PFSK-1 (cell line): ENCODE results near the gene ARHGAP44.

Experiments used
- FOXP2 ChIP-seq: optimal IDR thresholded peaks from 2 replicates; pipeline ENCODE3; 2011; ENCODE audit warnings: borderline replicate concordance, control low read depth, inconsistent platforms; ENCODE audit not compliant: insufficient read depth; ENCODE audit errors: extremely low read length, extremely low read depth
- POLR2AphosphoS5 ChIP-seq: IDR thresholded peaks from 2 replicates; pipeline ENCODE4 v1.6.1; 2012; ENCODE audit warnings: low read depth, mild to moderate bottlenecking, control low read depth, low read length, moderate library complexity
- SIN3A ChIP-seq: IDR thresholded peaks from 2 replicates; pipeline ENCODE4 v1.6.1; 2012; ENCODE audit warnings: mild to moderate bottlenecking, low read length, moderate library complexity, borderline replicate concordance; ENCODE audit not compliant: insufficient read depth
- TAF1 ChIP-seq: IDR thresholded peaks from 2 replicates; pipeline ENCODE4 v1.6.1; 2012; ENCODE audit warnings: low read length, control low read depth, borderline replicate concordance; ENCODE audit not compliant: insufficient read depth
- TF ChIP-seq, protein P1 (sequence below), 2 experiments: IDR thresholded peaks; 2 replicates each; pipeline versions ENCODE4 v1.6.1 to v1.8.0; 2011 to 2012; ENCODE audit warnings: low read depth in 2 of 2, low read length in 2 of 2, control low read depth in 1 of 2, inconsistent platforms in 1 of 2, mild to moderate bottlenecking in 1 of 2, moderate library complexity in 1 of 2; ENCODE audit not compliant: insufficient read depth in 1 of 2

ARHGAP44 gene

DNA sequence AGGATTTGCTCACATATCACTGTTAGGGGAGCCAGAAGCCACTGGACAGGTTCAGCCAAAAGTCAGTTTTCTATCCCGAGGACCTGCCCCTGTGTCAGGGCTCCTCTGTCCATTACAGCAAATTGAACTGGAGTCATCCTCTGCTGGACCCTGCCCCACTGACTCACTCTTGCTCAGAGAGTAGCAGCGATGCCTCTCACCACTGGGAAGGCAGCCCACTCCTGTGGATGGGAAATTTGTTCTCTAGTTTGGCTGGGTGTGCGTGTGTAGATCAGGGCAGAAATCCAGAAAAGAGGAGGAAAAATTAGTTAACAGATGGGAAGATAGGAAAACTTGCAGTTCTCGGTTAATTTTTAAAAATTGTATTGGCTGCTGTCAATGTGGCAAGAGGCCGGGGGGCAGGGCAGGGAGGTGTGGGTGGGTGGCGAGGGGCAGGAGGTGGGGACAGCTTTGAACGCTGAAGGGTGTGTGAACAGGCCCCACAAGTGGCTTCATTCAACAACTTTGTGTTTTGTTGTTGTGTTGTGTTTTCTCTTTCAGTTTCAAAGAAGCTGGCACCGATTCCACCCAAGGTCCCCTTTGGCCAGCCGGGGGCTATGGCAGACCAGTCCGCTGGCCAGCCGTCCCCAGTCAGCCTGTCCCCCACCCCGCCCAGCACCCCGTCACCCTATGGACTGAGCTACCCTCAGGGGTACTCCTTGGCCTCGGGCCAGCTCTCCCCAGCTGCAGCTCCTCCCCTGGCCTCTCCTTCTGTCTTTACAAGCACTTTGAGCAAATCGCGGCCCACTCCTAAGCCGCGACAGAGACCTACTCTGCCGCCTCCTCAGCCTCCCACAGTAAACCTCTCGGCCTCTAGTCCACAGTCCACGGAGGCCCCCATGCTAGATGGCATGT lies 194.9 kb downstream of the ARHGAP44 start:
- TF ChIP-seq TAF1 (no peak), FOXP2 (no peak), SIN3A (no peak), POLR2AphosphoS5 (no peak)
- TF ChIP-seq, protein P1, sequence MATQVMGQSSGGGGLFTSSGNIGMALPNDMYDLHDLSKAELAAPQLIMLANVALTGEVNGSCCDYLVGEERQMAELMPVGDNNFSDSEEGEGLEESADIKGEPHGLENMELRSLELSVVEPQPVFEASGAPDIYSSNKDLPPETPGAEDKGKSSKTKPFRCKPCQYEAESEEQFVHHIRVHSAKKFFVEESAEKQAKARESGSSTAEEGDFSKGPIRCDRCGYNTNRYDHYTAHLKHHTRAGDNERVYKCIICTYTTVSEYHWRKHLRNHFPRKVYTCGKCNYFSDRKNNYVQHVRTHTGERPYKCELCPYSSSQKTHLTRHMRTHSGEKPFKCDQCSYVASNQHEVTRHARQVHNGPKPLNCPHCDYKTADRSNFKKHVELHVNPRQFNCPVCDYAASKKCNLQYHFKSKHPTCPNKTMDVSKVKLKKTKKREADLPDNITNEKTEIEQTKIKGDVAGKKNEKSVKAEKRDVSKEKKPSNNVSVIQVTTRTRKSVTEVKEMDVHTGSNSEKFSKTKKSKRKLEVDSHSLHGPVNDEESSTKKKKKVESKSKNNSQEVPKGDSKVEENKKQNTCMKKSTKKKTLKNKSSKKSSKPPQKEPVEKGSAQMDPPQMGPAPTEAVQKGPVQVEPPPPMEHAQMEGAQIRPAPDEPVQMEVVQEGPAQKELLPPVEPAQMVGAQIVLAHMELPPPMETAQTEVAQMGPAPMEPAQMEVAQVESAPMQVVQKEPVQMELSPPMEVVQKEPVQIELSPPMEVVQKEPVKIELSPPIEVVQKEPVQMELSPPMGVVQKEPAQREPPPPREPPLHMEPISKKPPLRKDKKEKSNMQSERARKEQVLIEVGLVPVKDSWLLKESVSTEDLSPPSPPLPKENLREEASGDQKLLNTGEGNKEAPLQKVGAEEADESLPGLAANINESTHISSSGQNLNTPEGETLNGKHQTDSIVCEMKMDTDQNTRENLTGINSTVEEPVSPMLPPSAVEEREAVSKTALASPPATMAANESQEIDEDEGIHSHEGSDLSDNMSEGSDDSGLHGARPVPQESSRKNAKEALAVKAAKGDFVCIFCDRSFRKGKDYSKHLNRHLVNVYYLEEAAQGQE (IDR thresholded peaks at IDR 0.05; ENCODE audit: insufficient read depth in 1 of 2, low read depth in 2 of 2, low read length in 2 of 2) = no peak

DNA sequence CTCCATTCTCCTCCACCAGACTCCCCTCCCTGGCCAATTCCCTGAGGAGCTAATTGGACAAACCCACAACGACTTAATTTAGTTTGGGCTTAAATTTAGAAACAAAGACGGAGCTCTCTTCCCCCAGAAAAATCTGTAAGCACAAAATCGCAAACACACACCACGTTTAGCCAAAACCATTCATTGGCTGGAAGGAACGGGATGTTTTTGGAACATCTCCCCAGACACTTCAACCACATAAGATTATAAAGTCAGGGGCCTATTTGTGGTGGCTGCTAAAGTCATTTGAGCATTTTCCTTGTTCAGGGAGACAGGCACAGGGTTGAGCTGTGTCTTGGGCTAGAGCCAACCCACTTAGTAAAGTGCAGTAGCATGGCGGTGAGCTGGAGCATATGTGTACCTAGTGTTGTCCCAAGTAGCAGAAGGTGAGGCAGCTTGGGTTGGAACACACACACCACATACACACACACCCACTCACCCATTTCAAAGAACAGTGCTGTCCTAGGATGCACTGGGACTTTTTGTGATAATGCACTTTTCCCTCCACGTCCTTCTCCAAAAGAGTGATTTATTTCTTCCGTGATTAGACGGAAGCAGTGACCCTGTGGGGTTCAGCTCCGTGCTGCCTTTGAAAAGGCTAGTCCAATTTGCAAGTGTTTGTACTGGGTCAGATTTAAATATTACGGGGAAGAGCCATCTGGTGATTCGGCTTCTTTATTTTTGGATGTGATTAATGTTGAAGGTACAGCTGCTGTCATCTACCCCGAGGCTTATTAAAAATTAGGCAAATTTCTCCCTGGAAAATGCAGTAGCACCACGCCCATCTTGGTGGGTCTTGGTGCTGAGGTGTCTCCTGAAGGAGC lies 196.4 kb downstream of the ARHGAP44 start:
- TF ChIP-seq, protein P1 (IDR thresholded peaks at IDR 0.05; ENCODE audit: insufficient read depth in 1 of 2, low read depth in 2 of 2, low read length in 2 of 2) = no peak
- no peak for TF ChIP-seq SIN3A
- no peak for TF ChIP-seq TAF1
- TF ChIP-seq FOXP2 = no peak

DNA sequence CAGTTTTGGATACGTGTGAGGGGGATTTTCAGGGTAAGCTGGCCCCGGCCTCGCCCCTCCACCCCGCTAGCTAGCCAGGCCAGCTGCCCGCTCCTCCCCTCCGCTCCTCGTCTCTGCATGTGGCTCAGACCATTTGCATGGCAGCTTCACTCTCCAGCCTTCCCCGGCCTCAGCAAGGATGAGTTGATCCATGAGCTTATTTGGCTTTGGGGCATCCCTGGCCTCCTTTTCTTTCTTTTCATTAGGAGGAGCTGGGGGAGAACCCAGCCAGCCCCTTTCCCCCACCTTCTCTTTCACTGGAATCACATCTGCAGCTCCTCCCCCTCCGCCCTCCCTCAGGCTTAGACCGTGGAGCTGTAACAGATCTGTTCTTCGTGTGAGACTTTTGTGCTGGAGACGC lies 197.8 kb downstream of the ARHGAP44 start:
- TF ChIP-seq, protein P1 (IDR thresholded peaks at IDR 0.05; ENCODE audit: insufficient read depth in 1 of 2, low read depth in 2 of 2, low read length in 2 of 2) = no peak
- TF ChIP-seq SIN3A = no peak
- TF ChIP-seq FOXP2 = no peak
- TF ChIP-seq TAF1 = no peak
- no peak for TF ChIP-seq POLR2AphosphoS5

DNA sequence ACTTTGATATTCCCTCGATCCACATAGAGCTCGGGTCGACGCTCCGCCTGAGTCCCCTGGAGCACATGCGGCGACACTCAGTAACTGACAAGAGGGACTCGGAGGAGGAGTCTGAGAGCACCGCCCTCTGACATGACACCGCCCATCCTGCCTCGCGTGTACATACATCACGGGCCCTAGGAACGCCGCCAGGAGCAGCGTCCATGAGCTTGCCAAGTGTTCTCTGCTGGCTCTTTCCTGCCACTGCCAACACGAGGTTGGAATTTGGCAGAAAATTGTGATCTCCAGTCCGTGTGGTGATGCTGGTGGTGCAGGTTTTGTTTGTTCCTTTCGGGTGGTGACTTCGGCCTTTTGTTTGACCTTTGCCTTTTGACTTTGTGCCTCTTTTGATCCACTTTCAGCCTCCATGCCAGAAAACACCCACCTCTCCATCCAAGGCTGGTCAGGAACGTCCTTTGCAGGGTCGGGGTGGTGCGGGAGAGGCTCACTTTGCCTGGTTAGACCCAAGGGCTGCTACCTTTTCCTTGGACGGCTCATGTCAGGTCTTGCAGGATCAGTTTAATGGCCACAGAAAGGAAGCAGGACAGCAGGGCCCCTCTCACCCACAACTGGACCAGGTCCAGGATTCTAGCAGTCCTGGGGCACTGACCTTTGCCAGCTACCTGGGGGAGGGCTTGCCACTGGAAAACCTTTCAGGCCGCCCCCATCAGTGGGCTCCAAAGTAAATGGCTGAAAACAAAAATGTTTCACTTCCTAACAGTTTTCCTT lies 200.9 kb downstream of the ARHGAP44 start:
- TF ChIP-seq FOXP2 (no peak), SIN3A (no peak), TAF1 (no peak)
- TF ChIP-seq, protein P1 (IDR thresholded peaks at IDR 0.05; ENCODE audit: insufficient read depth in 1 of 2, low read depth in 2 of 2, low read length in 2 of 2) = no peak
